Fibroblast of lung (primary cell): Measurements from ENCODE around the gene OCA2. TPM values are rescaled to one million over a fixed set of nuclear protein-coding genes. Genes with fewer than 3 reads are reported as not detected.
"Not testable (repeated sequence)": the region's sequence is repeated elsewhere in the genome, so short reads cannot be mapped to it uniquely, and the experiment has no call there.

Experiments used
- DNase-seq, 2 donors: peaks; one replicate each; pipeline versions ENCODE4 v3.0.0 to v3.0.0-alpha.2; 2010; ENCODE audit warnings: low read depth in 2 of 2
- H2AFZ ChIP-seq: 2 replicates; pipeline ENCODE4 v1.5.1; 2012; ENCODE audit warnings: low read length, control low read depth, inconsistent platforms
- H3K27ac ChIP-seq: 2 replicates; pipeline ENCODE4 v1.5.1; 2011; ENCODE audit warnings: low read length, control low read depth; ENCODE audit not compliant: insufficient read depth
- H3K27me3 ChIP-seq: 2 replicates; pipeline ENCODE4 v1.5.1; 2011; ENCODE audit warnings: mild to moderate bottlenecking, low read length; ENCODE audit not compliant: control insufficient read depth, insufficient read depth
- H3K36me3 ChIP-seq: 2 replicates; pipeline ENCODE4 v1.5.1; 2011; ENCODE audit warnings: low read length; ENCODE audit not compliant: control insufficient read depth, insufficient read depth
- H3K4me1 ChIP-seq: 2 replicates; pipeline ENCODE4 v1.5.1; 2011; ENCODE audit warnings: low read length; ENCODE audit not compliant: control insufficient read depth, insufficient read depth; ENCODE audit errors: extremely low read depth
- H3K4me2 ChIP-seq: 2 replicates; pipeline ENCODE4 v1.5.1; 2011; ENCODE audit warnings: low read length, control low read depth; ENCODE audit not compliant: insufficient read depth; ENCODE audit errors: extremely low read depth
- H3K4me3 ChIP-seq, 4 experiments: fragments of 200-600 bp in 1 of 4; sonication (generic) in 1 of 4; replicated peaks in 1 of 4; 2 replicates each; pipeline ENCODE4 v1.5.1; 2011 to 2016; ENCODE audit warnings: low read length in 4 of 4, low read depth in 3 of 4, mild to moderate bottlenecking in 3 of 4, control low read depth in 2 of 4, inconsistent platforms in 1 of 4, mixed read lengths in 1 of 4; ENCODE audit not compliant: insufficient read depth in 1 of 4; ENCODE audit errors: control extremely low read depth in 1 of 4
- H3K79me2 ChIP-seq: 2 replicates; pipeline ENCODE4 v1.5.1; 2012; ENCODE audit warnings: mild to moderate bottlenecking, low read length, inconsistent platforms; ENCODE audit not compliant: control insufficient read depth, insufficient read depth
- H3K9ac ChIP-seq: 2 replicates; pipeline ENCODE4 v1.5.1; 2011; ENCODE audit warnings: mild to moderate bottlenecking, low read length, control low read depth; ENCODE audit not compliant: insufficient read depth
- H3K9me3 ChIP-seq: 2 replicates; pipeline ENCODE4 v1.5.1; 2012; ENCODE audit warnings: low read depth, low read length; ENCODE audit not compliant: control insufficient read depth, insufficient read depth
- H4K20me1 ChIP-seq: 2 replicates; pipeline ENCODE4 v1.5.1; 2011; ENCODE audit warnings: low read length; ENCODE audit not compliant: control insufficient read depth, insufficient read depth; ENCODE audit errors: extremely low read depth
- EZH2 ChIP-seq: IDR thresholded peaks from 2 replicates; pipeline ENCODE4 v1.5.1; 2012; ENCODE audit warnings: low read length, control low read depth, mild to moderate bottlenecking; ENCODE audit errors: missing control alignments
- polyA plus RNA-seq, 2 donors: library from polyadenylated mRNA; depleted of rRNA in 1 of 2; stranded (reverse) in 1 of 2; unstranded in 1 of 2; fragments of >200 nt; gene quantifications; 2 replicates each; pipeline ENCODE4 v1.2.1, GENCODE V29; 2011 to 2012; ENCODE audit warnings: missing spikeins in 1 of 2
- total RNA-seq: library from RNA; depleted of rRNA; stranded (reverse); fragments of >200 nt; gene quantifications from 2 replicates; pipeline ENCODE4 v1.2.1, GENCODE V29; 2014
- TF ChIP-seq, protein P1 (sequence below), 2 donors: IDR thresholded peaks in 1 of 2; conservative IDR thresholded peaks in 1 of 2; 1 replicate in 1 of 2; 2 replicates in 1 of 2; pipeline ENCODE4 v1.5.1; 2011 to 2012; ENCODE audit warnings: low read length in 2 of 2, control low read depth in 1 of 2, inconsistent platforms in 1 of 2, low read depth in 1 of 2, mild to moderate bottlenecking in 1 of 2

OCA2 gene
- total and polyA plus RNA-seq, 2 donors (not counting 1 experiment from before 2014, with no cell fraction given), result not detected

DNA sequence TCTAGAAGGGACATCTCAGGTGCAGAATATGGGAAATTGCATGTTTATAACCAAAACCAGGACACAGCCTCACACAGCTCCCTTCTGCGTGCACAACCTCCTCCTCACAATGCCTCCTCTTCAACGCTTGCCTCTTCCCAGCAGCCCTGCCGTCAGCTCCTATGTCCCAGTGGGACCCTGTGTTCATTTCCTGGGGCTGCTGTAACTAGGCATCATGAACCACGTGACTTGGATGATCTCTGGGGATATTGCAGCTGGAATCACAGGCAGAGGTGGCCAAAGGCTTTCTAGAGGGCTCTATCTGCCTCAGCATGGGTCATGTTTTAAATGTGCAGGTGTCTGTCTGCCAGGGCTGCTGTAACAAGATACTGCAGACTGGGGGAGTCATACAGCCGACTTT is 375.3 kb downstream of the OCA2 start:
- no peak overlapping the region for H3K27ac ChIP-seq
- TF ChIP-seq, protein P1, sequence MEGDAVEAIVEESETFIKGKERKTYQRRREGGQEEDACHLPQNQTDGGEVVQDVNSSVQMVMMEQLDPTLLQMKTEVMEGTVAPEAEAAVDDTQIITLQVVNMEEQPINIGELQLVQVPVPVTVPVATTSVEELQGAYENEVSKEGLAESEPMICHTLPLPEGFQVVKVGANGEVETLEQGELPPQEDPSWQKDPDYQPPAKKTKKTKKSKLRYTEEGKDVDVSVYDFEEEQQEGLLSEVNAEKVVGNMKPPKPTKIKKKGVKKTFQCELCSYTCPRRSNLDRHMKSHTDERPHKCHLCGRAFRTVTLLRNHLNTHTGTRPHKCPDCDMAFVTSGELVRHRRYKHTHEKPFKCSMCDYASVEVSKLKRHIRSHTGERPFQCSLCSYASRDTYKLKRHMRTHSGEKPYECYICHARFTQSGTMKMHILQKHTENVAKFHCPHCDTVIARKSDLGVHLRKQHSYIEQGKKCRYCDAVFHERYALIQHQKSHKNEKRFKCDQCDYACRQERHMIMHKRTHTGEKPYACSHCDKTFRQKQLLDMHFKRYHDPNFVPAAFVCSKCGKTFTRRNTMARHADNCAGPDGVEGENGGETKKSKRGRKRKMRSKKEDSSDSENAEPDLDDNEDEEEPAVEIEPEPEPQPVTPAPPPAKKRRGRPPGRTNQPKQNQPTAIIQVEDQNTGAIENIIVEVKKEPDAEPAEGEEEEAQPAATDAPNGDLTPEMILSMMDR (conservative IDR thresholded peaks at IDR 0.05 in 1 of 2, IDR thresholded peaks at IDR 0.05 in 1 of 2; ENCODE audit: low read depth in 1 of 2, low read length in 2 of 2), result no peak
- TF ChIP-seq EZH2, result no peak
- H3K27me3 ChIP-seq, result no peaks in the 10 kb centered on the region
- no peak overlapping the region for H3K4me3 ChIP-seq
- H3K36me3 ChIP-seq, result no peaks in the 10 kb centered on the region
- H3K9ac ChIP-seq, result no peak overlapping the region
- H3K4me1 ChIP-seq, result no peaks in the 10 kb centered on the region
- H2AFZ ChIP-seq, result no peak overlapping the region
- H3K9me3 ChIP-seq, result no peaks in the 10 kb centered on the region
- H4K20me1 ChIP-seq, result no peaks in the 10 kb centered on the region
- no peaks in the 10 kb centered on the region for H3K79me2 ChIP-seq
- H3K4me2 ChIP-seq, result no peak overlapping the region
- no peak for DNase-seq

DNA sequence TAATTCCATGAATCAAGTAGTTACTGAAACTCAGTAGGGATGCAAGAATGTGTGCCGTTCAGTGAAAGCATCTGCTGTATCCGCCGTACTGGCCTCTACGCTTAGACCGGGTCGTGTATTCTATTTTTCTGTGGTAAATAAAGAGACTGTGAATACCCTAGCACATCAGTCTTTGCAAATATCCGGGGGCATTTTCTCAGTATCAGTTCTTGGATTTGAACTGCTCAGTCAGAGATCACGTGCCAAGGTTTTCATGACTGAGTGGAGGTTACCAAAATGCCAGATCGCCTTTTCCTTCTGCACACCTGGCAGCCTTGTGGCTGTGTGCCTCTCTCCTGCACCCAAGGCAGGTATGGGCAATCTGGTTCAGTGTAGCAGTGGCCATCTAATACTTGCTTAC is 377.0 kb downstream of the OCA2 start:
- no peaks in the 10 kb centered on the region for H3K9me3 ChIP-seq
- no peak overlapping the region for H3K4me3 ChIP-seq
- no peaks in the 10 kb centered on the region for H3K36me3 ChIP-seq
- no peak for DNase-seq
- H4K20me1 ChIP-seq, result no peaks in the 10 kb centered on the region
- no peaks in the 10 kb centered on the region for H3K27me3 ChIP-seq
- no peak overlapping the region for H3K4me2 ChIP-seq
- no peak overlapping the region for H3K27ac ChIP-seq
- TF ChIP-seq, protein P1 (conservative IDR thresholded peaks at IDR 0.05 in 1 of 2, IDR thresholded peaks at IDR 0.05 in 1 of 2; ENCODE audit: low read depth in 1 of 2, low read length in 2 of 2), result no peak
- no peak for TF ChIP-seq EZH2
- no peak overlapping the region for H2AFZ ChIP-seq
- no peaks in the 10 kb centered on the region for H3K4me1 ChIP-seq
- H3K9ac ChIP-seq, result no peak overlapping the region
- H3K79me2 ChIP-seq, result no peaks in the 10 kb centered on the region

DNA sequence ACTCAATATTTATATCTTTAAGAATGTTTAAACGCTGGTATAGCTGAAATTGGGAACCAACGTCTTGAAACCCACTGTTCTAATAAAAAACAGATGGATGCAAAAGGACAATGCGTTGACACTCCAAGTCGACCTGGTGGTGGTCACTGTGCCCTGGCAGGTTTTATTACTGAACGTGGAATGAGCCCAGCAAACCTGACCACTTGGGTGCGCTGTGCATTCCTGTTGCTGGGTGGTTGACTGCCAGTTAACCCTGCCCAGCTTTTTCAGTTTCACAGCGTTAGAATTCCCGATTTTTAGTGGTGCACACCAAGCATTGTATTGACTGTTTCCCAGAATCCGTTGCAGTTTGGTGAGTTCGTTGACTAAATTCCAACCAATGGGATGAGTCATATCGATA is 384.4 kb downstream of the OCA2 start:
- Histone ChIP-seq H3K4me3 (no peak overlapping the region), H3K79me2 (no peaks in the 10 kb centered on the region), H2AFZ (no peak overlapping the region), H3K9me3 (no peaks in the 10 kb centered on the region), H3K27me3 (no peaks in the 10 kb centered on the region), H3K36me3 (no peaks in the 10 kb centered on the region), H3K27ac (no peak overlapping the region), H4K20me1 (no peaks in the 10 kb centered on the region), H3K4me2 (no peak overlapping the region), H3K9ac (no peak overlapping the region), H3K4me1 (no peaks in the 10 kb centered on the region)
- DNase-seq, result no peak
- TF ChIP-seq, protein P1 (conservative IDR thresholded peaks at IDR 0.05 in 1 of 2, IDR thresholded peaks at IDR 0.05 in 1 of 2; ENCODE audit: low read depth in 1 of 2, low read length in 2 of 2), result no peak
- TF ChIP-seq EZH2, result no peak

DNA sequence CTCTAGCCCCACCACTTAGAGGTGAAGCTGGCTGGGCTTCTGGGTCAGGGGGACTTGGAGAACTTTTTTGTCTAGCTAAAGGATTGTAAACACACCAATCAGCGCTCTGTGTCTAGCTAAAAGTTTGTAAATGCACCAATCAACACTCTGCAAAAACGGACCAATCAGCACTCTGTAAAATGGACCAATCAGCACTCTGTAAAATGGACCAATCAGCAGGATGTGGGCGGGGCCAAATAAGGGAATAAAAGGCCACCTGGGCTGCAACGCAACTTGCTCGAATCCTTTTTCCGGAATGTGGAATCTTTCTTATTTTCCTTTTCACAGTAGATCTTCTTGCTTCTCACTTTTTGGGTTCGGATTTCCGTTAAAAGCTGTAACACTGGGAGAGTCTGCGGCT is 385.3 kb downstream of the OCA2 start:
- H4K20me1 ChIP-seq, H3K9ac ChIP-seq, H3K79me2 ChIP-seq, H3K9me3 ChIP-seq, H2AFZ ChIP-seq, DNase-seq, H3K4me3 ChIP-seq, H3K4me1 ChIP-seq, H3K4me2 ChIP-seq, H3K27ac ChIP-seq, H3K27me3 ChIP-seq, H3K36me3 ChIP-seq: not testable (repeated sequence)
